ENCODE data around the gene PAWR.

- TF ChIP-seq POLR2AphosphoS5 (IDR thresholded peaks at IDR 0.05) (no peak), CTCF (IDR thresholded peaks at IDR 0.05) (no peak)
Measured at GRCh38 chr12:79617696-79618095, 73.1 kb downstream of the PAWR start.
